B cell (primary cell): ENCODE data around the gene BAZ2B. TPM values are rescaled to one million over a fixed set of nuclear protein-coding genes. Genes with fewer than 3 reads are reported as not detected.

Source experiments
- ATAC-seq: fragments of 200-7000 bp; cut with Tn5 transposase; one replicate; pipeline ENCODE4 v1.10.0; 2021; ENCODE audit warnings: low read depth, mild to moderate bottlenecking, moderate number of reproducible peaks, moderate library complexity
- CTCF ChIA-PET: fragments of 350-600 bp; sonication (Branson Sonifier 250); formaldehyde crosslinking; loops from one replicate; lab custom pipeline; 2021; ENCODE audit warnings: antibody characterized with exemption, inconsistent platforms; lab: Charles Lee
- POLR2A ChIA-PET: fragments of 350-600 bp; sonication (Branson Sonifier 250); formaldehyde crosslinking; loops from one replicate; lab custom pipeline; 2021; ENCODE audit warnings: antibody characterized with exemption; lab: Charles Lee
- DNase-seq: peaks from one replicate; pipeline ENCODE4 v3.0.0; 2013
- H2AFZ ChIP-seq: 2 replicates; pipeline ENCODE4 v1.6.1; 2012; ENCODE audit warnings: mild to moderate bottlenecking, low read depth, low read length; ENCODE audit not compliant: insufficient read depth, poor library complexity, severe bottlenecking
- H3K27ac ChIP-seq, 2 donors: 1 replicate in 1 of 2; 2 replicates in 1 of 2; pipeline ENCODE4 v1.5.1; 2012 to 2013; ENCODE audit warnings: low read length in 2 of 2, mild to moderate bottlenecking in 2 of 2, moderate library complexity in 1 of 2
- H3K27me3 ChIP-seq, 4 experiments: fragments of 200-600 bp in 1 of 4; sonication (generic) in 1 of 4; replicated peaks in 1 of 4; 1 replicate in 2 of 4; 2 replicates in 2 of 4; pipeline versions ENCODE4 v1.6.1 to v1.7.0; 2013 to 2016; ENCODE audit warnings: low read length in 3 of 4, mild to moderate bottlenecking in 2 of 4, mixed read lengths in 1 of 4, moderate library complexity in 1 of 4; ENCODE audit not compliant: insufficient read depth in 4 of 4, control insufficient read depth in 3 of 4; ENCODE audit errors: control extremely low read depth in 1 of 4
- H3K36me3 ChIP-seq, 2 experiments: replicated peaks in 1 of 2; 1 replicate in 1 of 2; 2 replicates in 1 of 2; pipeline versions ENCODE4 v1.6.1 to v1.7.1; 2013; ENCODE audit warnings: low read length in 1 of 2; ENCODE audit not compliant: insufficient read depth in 2 of 2, control insufficient read depth in 1 of 2; ENCODE audit errors: control extremely low read depth in 1 of 2, extremely low read depth in 1 of 2
- H3K4me1 ChIP-seq, 2 donors: fragments of 200-600 bp in 1 of 2; sonication (generic) in 1 of 2; 1 replicate in 1 of 2; 2 replicates in 1 of 2; pipeline versions ENCODE4 v1.5.1 to v1.6.1; 2013 to 2017; ENCODE audit warnings: low read length in 2 of 2; ENCODE audit not compliant: control insufficient read depth in 2 of 2, insufficient read depth in 2 of 2
- H3K4me2 ChIP-seq: replicated peaks from 2 replicates; pipeline ENCODE3; 2012; ENCODE audit warnings: mild to moderate bottlenecking, low read depth, low read length; ENCODE audit not compliant: poor library complexity, severe bottlenecking
- H3K4me3 ChIP-seq, 5 experiments: fragments of 200-600 bp in 1 of 5; sonication (generic) in 1 of 5; 1 replicate in 3 of 5; 2 replicates in 2 of 5; pipeline versions ENCODE4 v1.5.1 to v1.7.0; 2011 to 2016; ENCODE audit warnings: low read length in 4 of 5, mild to moderate bottlenecking in 4 of 5, low read depth in 2 of 5, control low read depth in 1 of 5, moderate library complexity in 1 of 5; ENCODE audit not compliant: insufficient read depth in 1 of 5; ENCODE audit errors: control extremely low read depth in 1 of 5, extremely low read depth in 1 of 5
- H3K79me2 ChIP-seq: fragments of 200-600 bp; sonication (generic); one replicate; pipeline ENCODE4 v1.6.0; 2016; ENCODE audit warnings: low read length; ENCODE audit not compliant: control insufficient read depth, insufficient read depth
- H3K9ac ChIP-seq: fragments of 200-600 bp; sonication (generic); 2 replicates; pipeline ENCODE4 v1.6.1; 2017; ENCODE audit warnings: mild to moderate bottlenecking, low read length, moderate library complexity
- H3K9me3 ChIP-seq, 3 donors: one replicate each; pipeline versions ENCODE4 v1.6.1 to v1.7.1; 2013; ENCODE audit warnings: low read length in 2 of 3; ENCODE audit not compliant: control insufficient read depth in 2 of 3, insufficient read depth in 1 of 3; ENCODE audit errors: control extremely low read depth in 1 of 3
- H4K20me1 ChIP-seq: 2 replicates; pipeline ENCODE4 v1.6.0; 2012; ENCODE audit warnings: mild to moderate bottlenecking, low read length; ENCODE audit not compliant: insufficient read depth, control insufficient read depth, poor library complexity, severe bottlenecking
- H3K27ac Mint-ChIP-seq: one replicate; pipeline ENCODE4 v1.8.0; 2021; ENCODE audit warnings: mixed read lengths
- H3K27me3 Mint-ChIP-seq: one replicate; pipeline ENCODE4 v1.8.0; 2021; ENCODE audit warnings: mixed read lengths
- H3K4me1 Mint-ChIP-seq: one replicate; pipeline ENCODE4 v1.8.0; 2021; ENCODE audit warnings: mixed read lengths
- H3K4me3 Mint-ChIP-seq: one replicate; pipeline ENCODE4 v1.8.0; 2021; ENCODE audit warnings: mixed read lengths
- H3K9me3 Mint-ChIP-seq: one replicate; pipeline ENCODE4 v1.8.0; 2022; ENCODE audit warnings: mixed read lengths; ENCODE audit not compliant: insufficient read depth
- EZH2 ChIP-seq: IDR thresholded peaks from 2 replicates; pipeline ENCODE4 v1.6.1; 2012; ENCODE audit warnings: borderline replicate concordance, low read depth, mild to moderate bottlenecking, moderate library complexity, low read length; ENCODE audit not compliant: insufficient read depth, poor library complexity, severe bottlenecking
- WGBS: methylation state at CpG from one replicate; pipeline ENCODE4 v1.1.5; 2013; ENCODE audit warnings: missing lambda C conversion rate; ENCODE audit not compliant: insufficient coverage; 5-methylcytosine and 5-hydroxymethylcytosine counted together
- intact Hi-C: fragments of 100-400 bp; cut with micrococcal nuclease; formaldehyde crosslinking; loops from one replicate; pipeline ENCODE4 v1.10.0; 2022
- polyA plus RNA-seq: library from polyadenylated mRNA; depleted of rRNA; stranded (reverse); fragments of >200 nt; gene quantifications from 2 replicates; pipeline ENCODE4 v1.2.3, GENCODE V29; 2012
- total RNA-seq, 2 donors: library from RNA; stranded (reverse); fragments of 120-200 nt in 1 of 2; gene quantifications; 1 replicate in 1 of 2; 2 replicates in 1 of 2; pipeline versions ENCODE4 v1.2.3 to v1.2.4, GENCODE V29; 2013 to 2022
- TF ChIP-seq, protein P1 (sequence below): fragments of 200-600 bp; IDR thresholded peaks from one replicate; pipeline ENCODE4 v1.8.0; 2022; ENCODE audit warnings: antibody characterized with exemption, mild to moderate bottlenecking

Gene BAZ2B
- total and polyA plus RNA-seq, 2 donors (not counting 1 experiment from before 2014, with no cell fraction given), result 8.6 to 42.3 TPM

DNA sequence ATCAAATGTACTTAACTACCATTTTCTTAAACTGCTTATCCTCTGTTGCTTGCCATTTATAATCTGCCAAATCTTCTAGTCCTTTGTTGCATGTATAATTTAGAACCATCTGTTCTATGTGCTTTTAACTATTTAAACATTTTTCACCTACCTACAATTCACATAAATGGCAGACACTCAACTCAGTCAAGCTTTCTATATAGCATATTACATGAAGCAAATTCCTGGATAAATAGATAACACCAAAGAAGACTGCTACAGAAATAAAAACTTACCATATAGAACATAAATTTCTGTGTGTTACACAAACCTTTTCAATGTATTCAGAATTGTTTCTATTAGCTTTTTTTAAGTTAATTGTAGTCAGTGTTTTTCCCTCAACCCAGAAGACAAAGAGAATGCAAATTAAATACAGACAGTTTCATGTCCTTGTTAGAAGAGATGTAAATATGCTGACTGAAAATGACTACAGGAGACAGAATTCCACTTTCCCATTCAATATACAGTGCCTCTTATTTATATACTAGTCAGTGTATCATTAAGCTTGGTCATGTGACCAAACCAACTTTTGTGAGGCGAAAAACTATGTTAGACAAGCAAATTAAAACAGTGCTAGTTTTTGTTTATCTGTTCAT is 2.6 kb downstream of the BAZ2B start:
- no peak for TF ChIP-seq EZH2
- TF ChIP-seq, protein P1, sequence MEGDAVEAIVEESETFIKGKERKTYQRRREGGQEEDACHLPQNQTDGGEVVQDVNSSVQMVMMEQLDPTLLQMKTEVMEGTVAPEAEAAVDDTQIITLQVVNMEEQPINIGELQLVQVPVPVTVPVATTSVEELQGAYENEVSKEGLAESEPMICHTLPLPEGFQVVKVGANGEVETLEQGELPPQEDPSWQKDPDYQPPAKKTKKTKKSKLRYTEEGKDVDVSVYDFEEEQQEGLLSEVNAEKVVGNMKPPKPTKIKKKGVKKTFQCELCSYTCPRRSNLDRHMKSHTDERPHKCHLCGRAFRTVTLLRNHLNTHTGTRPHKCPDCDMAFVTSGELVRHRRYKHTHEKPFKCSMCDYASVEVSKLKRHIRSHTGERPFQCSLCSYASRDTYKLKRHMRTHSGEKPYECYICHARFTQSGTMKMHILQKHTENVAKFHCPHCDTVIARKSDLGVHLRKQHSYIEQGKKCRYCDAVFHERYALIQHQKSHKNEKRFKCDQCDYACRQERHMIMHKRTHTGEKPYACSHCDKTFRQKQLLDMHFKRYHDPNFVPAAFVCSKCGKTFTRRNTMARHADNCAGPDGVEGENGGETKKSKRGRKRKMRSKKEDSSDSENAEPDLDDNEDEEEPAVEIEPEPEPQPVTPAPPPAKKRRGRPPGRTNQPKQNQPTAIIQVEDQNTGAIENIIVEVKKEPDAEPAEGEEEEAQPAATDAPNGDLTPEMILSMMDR, result no peak
- no peak overlapping the region for H3K27ac Mint-ChIP-seq
- ChIA-PET POLR2A (no interaction called here), CTCF (interaction anchor here (1.1 kb wide), 1 partner anchor 99 kb away, joined by 4 read pairs; the partner anchor contains the start of gene MARCHF7)
- no peaks in the 10 kb centered on the region for H3K9me3 Mint-ChIP-seq
- peak; percentile 9 for DNase-seq
- Histone ChIP-seq H3K9ac (no peak overlapping the region), H3K27ac (no peak overlapping the region), H3K4me3 (peak overlapping the region in 1 of 5 experiments; percentile 34), H3K27me3 (peaks cover 0 to 4% (median 0%) of the 10 kb centered on the region in 4 experiments), H4K20me1 (no peaks in the 10 kb centered on the region), H3K4me2 (peak overlapping the region; percentile 90), H3K79me2 (no peaks in the 10 kb centered on the region), H2AFZ (no peak overlapping the region), H3K4me1 (peaks cover 15 to 16% of the 10 kb centered on the region in 2 donors), H3K36me3 (no peaks in the 10 kb centered on the region), H3K9me3 (no peaks in the 10 kb centered on the region)
- intact Hi-C loops, result no loop called here
- H3K4me1 Mint-ChIP-seq, result peaks cover 20% of the 10 kb centered on the region
- no CpG with 5 or more reads among the region's 1 CpG for WGBS
- H3K4me3 Mint-ChIP-seq, result peak overlapping the region; percentile 53
- peaks cover 26% of the 10 kb centered on the region for H3K27me3 Mint-ChIP-seq
- no peak for ATAC-seq

DNA sequence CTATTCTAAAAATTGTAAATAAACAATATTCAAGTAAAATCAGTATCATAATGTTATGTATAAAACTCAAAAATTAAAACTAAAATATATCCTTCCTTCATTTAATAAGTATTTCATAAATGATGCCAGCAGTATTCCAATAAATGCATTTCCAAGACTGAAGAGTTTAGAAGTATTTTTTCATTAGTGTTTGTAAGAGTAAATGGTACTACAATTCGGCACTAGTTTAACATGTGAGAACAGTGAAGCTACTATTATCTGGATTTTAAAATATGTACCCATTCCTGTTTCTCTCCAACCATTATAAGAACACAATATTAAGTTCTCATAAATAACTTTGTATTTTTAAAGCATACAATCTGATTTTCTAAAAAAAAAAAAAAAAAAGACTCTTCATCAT is 3.3 kb downstream of the BAZ2B start:
- H4K20me1 ChIP-seq, result no peaks in the 10 kb centered on the region
- no peaks in the 10 kb centered on the region for H3K79me2 ChIP-seq
- Mint-ChIP-seq H3K4me1 (peaks cover 20% of the 10 kb centered on the region), H3K9me3 (no peaks in the 10 kb centered on the region), H3K27ac (no peak overlapping the region), H3K4me3 (no peak overlapping the region), H3K27me3 (peaks cover 26% of the 10 kb centered on the region)
- peaks cover 0 to 4% (median 0%) of the 10 kb centered on the region in 4 experiments for H3K27me3 ChIP-seq
- no peaks in the 10 kb centered on the region for H3K36me3 ChIP-seq
- TF ChIP-seq EZH2, result no peak
- TF ChIP-seq, protein P1, result no peak
- ATAC-seq (no peak), DNase-seq (no peak)
- H3K27ac ChIP-seq, result no peak overlapping the region
- H3K4me2 ChIP-seq, result no peak overlapping the region
- ChIA-PET POLR2A (no interaction called here), CTCF (no interaction called here)
- no peaks in the 10 kb centered on the region for H3K9me3 ChIP-seq
- intact Hi-C loops, result no loop called here
- no CpG with 5 or more reads among the region's 1 CpG for WGBS
- peaks cover 15 to 16% of the 10 kb centered on the region in 2 donors for H3K4me1 ChIP-seq
- H3K9ac ChIP-seq, result no peak overlapping the region
- no peak overlapping the region for H3K4me3 ChIP-seq
- no peak overlapping the region for H2AFZ ChIP-seq
